ENCODE results near the gene ERC1.

- no peak for TF ChIP-seq CTCF (IDR thresholded peaks at IDR 0.05; ENCODE audit: poor library complexity)
- no peak for TF ChIP-seq EZH2 (IDR thresholded peaks at IDR 0.05; ENCODE audit: borderline replicate concordance)
These were observed 480.2 kb downstream of the ERC1 start for GRCh38 chr12:1471224-1471623.

Measured in hepatocyte (in vitro differentiated cells).